G401 (cell line): ENCODE data around the gene GPR153. TPM values are rescaled to one million over a fixed set of nuclear protein-coding genes. Genes with fewer than 3 reads are reported as not detected.

Experiments
- DNase-seq: peaks from one replicate; pipeline ENCODE4 v3.0.0-alpha.2; 2015; ENCODE audit warnings: low spot score
- in situ Hi-C: cut with HindIII; loops from 2 replicates; pipeline ENCODE4 v1.10.0; 2016; ENCODE audit warnings: low sequenced_read_pairs, mixed read lengths
- total RNA-seq: library from RNA; depleted of rRNA; stranded (reverse); fragments of >200 nt; shearing (Covaris generic); gene quantifications from 2 replicates; pipeline ENCODE4 v1.2.3, GENCODE V29; 2014

Gene GPR153
- total RNA-seq, 1 experiment from 2014 or later, result 4.5 TPM

GRCh38 chr1:6210591-6211355, 50.1 kb downstream of the GPR153 start:
- no peak for DNase-seq
- in situ Hi-C loops, result no loop called here

- in situ Hi-C loops, result no loop called here
- DNase-seq, result no peak
These were observed 51.0 kb downstream of the GPR153 start for GRCh38 chr1:6209661-6210580.

- in situ Hi-C loops, result no loop called here
- DNase-seq, result peak; percentile 57
These were observed 51.9 kb downstream of the GPR153 start for GRCh38 chr1:6208723-6209660.

GRCh38 chr1:6207921-6208320, 53.0 kb downstream of the GPR153 start:
- in situ Hi-C loops, result no loop called here
- DNase-seq, result peak; percentile 49

GRCh38 chr1:6207075-6207885, 53.6 kb downstream of the GPR153 start:
- in situ Hi-C loops, result no loop called here
- no peak for DNase-seq

GRCh38 chr1:6206520-6206855, 54.4 kb downstream of the GPR153 start:
- DNase-seq, result no peak
- in situ Hi-C loops, result no loop called here

DNA sequence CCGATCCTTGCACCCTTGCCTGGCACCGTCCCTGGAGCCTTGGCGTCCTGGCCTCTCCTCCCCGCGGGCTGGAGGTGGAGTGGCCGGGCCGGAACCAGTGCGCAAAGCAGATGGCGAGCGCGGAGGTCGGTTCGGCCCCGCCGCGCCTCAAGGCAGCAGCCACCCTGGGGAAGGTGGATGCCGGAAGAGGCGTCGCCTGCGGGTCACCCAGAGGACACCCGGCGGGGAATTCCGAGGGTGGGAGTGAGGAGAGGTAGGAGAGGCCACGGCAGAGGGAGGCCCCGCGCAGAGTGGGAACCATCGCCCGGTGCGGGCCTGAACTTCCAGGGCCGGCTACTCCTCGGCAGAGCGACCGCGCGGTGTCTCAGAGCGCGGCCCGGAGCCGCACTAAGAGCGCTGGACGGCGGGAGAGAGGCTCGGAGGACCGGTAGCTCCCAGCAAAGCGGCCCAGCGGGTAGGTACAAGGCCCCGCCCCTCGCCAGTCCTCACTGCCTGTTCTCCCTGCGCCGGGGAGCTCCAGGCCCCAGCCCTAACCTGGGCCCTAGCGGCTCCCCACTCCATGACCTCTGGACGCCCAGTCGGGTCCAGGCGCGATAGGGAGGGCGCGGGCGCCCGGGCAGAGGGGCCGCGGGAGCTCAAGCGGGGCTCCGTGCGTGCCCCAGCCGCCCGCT, 54.9 kb downstream of the GPR153 start, which contains the start of gene RNF207:
Gene RNF207, plus strand, starts transcription at position 271 of the 671 bp plus-strand sequence. CDS start 417 bp downstream, outside the sequence.
- DNase-seq, result peak; percentile 70
- in situ Hi-C loops, result no loop called here

DNA sequence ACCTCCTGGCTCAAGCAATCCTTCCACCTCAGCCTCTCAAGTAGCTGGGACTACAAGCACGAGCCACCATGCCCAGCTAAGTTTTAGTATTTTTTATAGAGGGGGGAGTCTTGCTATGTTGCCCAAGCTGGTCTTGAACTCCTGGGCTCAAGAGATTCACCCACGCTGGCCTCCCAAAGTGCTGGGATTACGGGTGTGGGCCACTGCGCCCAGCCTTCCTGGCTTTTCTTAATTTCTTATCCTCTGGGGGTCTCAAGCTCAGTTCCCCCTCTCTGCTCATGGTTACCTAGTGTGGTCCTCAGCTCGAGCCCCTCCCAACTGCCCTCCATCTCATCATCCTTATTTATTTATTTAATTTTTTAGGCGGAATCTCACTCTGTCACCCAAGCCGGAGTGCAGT, 58.6 kb downstream of the GPR153 start:
- in situ Hi-C loops, result no loop called here
- DNase-seq, result no peak

DNA sequence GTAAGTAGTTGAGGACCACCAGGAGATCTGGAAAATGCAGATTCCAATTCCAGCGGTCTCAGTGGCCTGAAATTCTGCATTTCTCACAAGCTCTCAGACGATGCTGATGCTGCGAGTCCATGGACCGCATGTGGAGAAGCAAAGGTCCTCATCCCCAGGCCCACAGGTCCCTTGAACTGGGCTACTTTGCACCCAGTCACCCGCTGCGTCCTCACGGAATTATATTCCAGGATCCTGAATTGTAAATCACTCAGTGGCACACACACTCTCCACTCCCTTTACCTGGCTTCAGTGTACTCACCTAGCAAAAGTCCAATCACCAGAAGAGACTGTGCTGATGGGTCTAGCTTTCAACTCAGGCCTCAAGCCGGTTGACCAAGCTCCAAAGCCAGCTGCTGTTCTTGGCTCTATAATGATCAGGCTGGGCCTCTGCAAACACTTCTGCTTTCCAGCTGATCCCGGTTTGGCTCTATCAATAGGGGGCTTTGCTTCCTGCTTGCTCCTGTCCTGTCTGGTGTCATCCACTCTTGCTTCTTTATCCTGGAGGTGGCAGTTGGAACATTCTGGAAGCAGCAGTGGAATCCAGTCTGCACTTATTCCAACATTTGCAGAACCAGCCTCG, 60.6 kb downstream of the GPR153 start:
- no peak for DNase-seq
- in situ Hi-C loops, result no loop called here

DNA sequence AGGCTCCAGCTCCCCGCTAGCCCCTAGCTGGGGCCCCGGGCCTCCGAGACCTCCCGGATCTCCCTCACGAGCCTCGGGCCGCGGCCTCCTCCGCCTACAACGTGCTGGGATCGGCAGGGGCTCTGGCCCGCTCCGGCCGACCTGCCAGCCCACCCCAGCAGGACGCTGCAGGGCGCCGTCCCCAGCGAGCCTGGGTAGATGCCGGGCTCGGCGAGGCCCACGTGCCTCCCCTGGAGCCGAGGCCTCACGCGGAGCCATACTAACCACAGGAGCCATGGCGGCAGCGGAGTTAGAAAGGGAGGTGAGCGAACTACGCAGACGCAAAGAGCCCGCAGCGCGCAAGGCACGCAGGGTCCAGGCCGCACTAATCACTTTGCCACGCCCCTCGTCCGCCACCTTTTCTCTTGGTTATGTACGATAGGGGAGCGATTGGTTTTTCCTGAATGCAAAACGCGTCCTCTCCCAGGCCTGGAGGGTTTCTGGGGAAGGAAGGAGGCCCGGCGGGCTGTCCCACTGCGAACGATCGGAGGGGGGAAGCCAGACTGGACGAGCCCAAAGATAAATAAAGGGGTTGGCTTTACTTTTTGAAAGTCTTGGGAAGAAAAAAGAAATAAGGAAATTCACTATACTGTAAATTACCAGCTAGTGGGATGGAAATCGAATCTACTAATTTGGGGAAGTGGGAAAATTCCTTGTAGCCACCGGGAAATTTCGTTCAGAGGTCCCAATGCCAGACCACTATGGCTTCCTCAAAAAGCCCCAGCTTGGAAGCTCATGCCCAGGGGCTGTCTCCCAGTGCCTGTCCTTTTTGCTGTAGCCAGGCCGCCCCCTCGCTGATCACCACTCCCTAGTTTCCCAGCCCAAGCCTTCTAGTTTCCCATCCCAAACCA, 61.4 kb downstream of the GPR153 start, which contains the start of gene RPL22:
Gene RPL22, minus strand, starts transcription at position 298 of the 890 bp plus-strand sequence. Its CDS starts 22 bp downstream, at position 276.
- peak; percentile 99 for DNase-seq
- in situ Hi-C loops, result no loop called here

- no peak for DNase-seq
- in situ Hi-C loops, result no loop called here
These were observed 62.1 kb downstream of the GPR153 start for GRCh38 chr1:6198646-6199297.

DNA sequence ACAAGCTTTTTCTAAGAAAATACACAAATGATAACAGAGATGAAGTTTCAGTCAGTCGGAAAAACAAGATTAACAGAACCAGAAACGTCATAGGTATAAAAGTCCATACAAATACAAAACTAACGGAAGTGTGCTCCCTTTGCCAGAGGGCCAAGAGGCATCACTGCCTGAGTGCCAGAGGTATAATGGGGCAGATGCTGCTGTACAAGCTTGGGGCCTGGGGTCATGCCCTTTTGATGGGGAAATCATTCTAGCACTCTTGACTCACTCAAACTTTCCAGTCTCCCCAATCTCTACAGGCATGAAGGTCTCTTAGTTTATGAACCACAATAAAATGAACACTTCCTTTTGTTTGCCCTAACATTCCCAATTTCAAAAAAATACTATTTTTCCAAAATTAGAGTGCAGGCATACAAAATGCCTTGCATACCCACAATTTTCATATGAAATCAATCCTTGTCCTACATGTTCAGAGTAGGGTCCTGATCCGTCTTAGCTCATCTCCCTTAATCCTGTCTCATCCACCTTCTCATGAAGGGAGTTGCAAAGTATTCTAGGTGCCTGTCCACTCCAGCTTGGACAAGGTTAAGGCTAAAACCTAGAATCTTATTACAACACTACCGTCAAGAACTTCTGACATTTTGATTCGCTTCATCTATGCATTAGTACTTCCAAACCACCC, 63.0 kb downstream of the GPR153 start:
- no peak for DNase-seq
- in situ Hi-C loops, result no loop called here
